ENCODE data around the gene PCP2. TPM values are rescaled to one million over a fixed set of nuclear protein-coding genes. Genes with fewer than 3 reads are reported as not detected.

Gene PCP2
- total RNA-seq, 1 experiment from 2014 or later = not detected

GRCh38 chr19:7595466-7596133 lies 37.9 kb downstream of the PCP2 start, which contains the start of gene CAMSAP3:
CAMSAP3 (plus strand) TSS chr19:7595863; CDS start chr19:7596003, 140 bp downstream.
- peak within 1 kb of the TSS; percentile 74 for H2AFZ ChIP-seq (ENCODE audit: low read length)
- ATAC-seq (peak; percentile 89), DNase-seq (peak; percentile 73)
- no peak within 1 kb of the TSS for H3K27ac ChIP-seq (ENCODE audit: low read length)
- BruUV-seq (replicated peaks) = no TSS peak
- peaks cover 16% of the 10 kb centered on the region for H3K4me1 ChIP-seq (ENCODE audit: insufficient read depth, low read length)
- H4K20me1 ChIP-seq (ENCODE audit: low read length) = peaks cover 14% of the 10 kb centered on the region; the same call in 1 of the 2 replicates
- ChIA-PET POLR2A (ENCODE audit: unreplicated experiment) (no interaction called here), CTCF (interaction anchor here (0.6 to 0.8 kb wide), 3 partner anchors 13 to 210 kb away, joined by 3 to 5 read pairs (median 5); no protein-coding TSS in a partner anchor)
- intact Hi-C loops (cut with micrococcal nuclease) = loop anchor here (2.0 kb wide), 1 partner anchor 27 kb away; no protein-coding TSS in a partner anchor
- peak within 1 kb of the TSS; percentile 91 for H3K4me2 ChIP-seq (ENCODE audit: low read length)
- H3K9ac ChIP-seq (ENCODE audit: low read length) = peak within 1 kb of the TSS; percentile 49
- no peaks in the 10 kb centered on the region for H3K9me2 ChIP-seq (replicated peaks; ENCODE audit: low read length)
- no peaks in the 10 kb centered on the region for H3K27me3 ChIP-seq (ENCODE audit: low read length)
- H3K4me3 ChIP-seq (ENCODE audit: low read length) = peak within 1 kb of the TSS; percentile 78
- H3F3A ChIP-seq (ENCODE audit: low read length, unreplicated experiment) = no peaks in the 10 kb centered on the region
- H3K9me3 ChIP-seq (ENCODE audit: low read length) = no peaks in the 10 kb centered on the region
- H3K79me2 ChIP-seq (ENCODE audit: low read length) = peaks cover 21% of the 10 kb centered on the region
- no peaks in the 10 kb centered on the region for H3K36me3 ChIP-seq (ENCODE audit: low read depth, low read length)
- TF ChIP-seq EZH2 (IDR thresholded peaks at IDR 0.05; ENCODE audit: low read length, unreplicated experiment) = no peak
- no peak for TF ChIP-seq EZH2phosphoT487 (IDR thresholded peaks at IDR 0.05; ENCODE audit: borderline replicate concordance, low read length)
- TF ChIP-seq, protein P1, sequence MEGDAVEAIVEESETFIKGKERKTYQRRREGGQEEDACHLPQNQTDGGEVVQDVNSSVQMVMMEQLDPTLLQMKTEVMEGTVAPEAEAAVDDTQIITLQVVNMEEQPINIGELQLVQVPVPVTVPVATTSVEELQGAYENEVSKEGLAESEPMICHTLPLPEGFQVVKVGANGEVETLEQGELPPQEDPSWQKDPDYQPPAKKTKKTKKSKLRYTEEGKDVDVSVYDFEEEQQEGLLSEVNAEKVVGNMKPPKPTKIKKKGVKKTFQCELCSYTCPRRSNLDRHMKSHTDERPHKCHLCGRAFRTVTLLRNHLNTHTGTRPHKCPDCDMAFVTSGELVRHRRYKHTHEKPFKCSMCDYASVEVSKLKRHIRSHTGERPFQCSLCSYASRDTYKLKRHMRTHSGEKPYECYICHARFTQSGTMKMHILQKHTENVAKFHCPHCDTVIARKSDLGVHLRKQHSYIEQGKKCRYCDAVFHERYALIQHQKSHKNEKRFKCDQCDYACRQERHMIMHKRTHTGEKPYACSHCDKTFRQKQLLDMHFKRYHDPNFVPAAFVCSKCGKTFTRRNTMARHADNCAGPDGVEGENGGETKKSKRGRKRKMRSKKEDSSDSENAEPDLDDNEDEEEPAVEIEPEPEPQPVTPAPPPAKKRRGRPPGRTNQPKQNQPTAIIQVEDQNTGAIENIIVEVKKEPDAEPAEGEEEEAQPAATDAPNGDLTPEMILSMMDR (conservative IDR thresholded peaks at IDR 0.05; ENCODE audit: low read depth, low read length) = no peak

DNA sequence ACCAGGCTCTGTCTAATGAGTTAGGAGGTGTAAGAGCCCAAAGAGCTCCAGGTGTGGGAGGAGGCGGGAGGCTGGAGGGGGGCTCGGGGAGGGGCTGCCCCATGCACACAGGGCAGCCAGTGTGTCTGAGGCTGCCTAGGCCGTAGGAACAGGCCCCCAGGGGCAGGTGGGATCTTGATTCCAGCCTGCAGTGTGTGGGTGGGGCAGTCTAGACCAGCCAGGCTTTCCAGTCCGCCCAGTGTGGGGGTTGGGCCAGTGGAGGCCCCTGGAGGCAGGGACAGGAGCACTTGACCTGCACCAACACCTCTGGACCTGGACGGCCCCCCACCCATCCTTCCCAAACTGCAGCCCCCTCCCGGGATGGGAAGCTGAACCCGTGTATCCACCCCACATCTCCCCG lies 43.3 kb downstream of the PCP2 start:
- H3K79me2 ChIP-seq (ENCODE audit: low read length) = no peaks in the 10 kb centered on the region
- no peak overlapping the region for H3K4me3 ChIP-seq (ENCODE audit: low read length)
- peaks cover 8% of the 10 kb centered on the region; the same call in 1 of the 2 replicates for H3K4me1 ChIP-seq (ENCODE audit: insufficient read depth, low read length)
- H3K9me3 ChIP-seq (ENCODE audit: low read length) = no peaks in the 10 kb centered on the region
- H3K27me3 ChIP-seq (ENCODE audit: low read length) = no peaks in the 10 kb centered on the region
- no peaks in the 10 kb centered on the region for H3K9me2 ChIP-seq (replicated peaks; ENCODE audit: low read length)
- POLR2A ChIA-PET (ENCODE audit: unreplicated experiment) = no interaction called here
- H3K4me2 ChIP-seq (ENCODE audit: low read length) = peak overlapping the region; percentile 45; the same call in 1 of the 2 replicates
- H3K9ac ChIP-seq (ENCODE audit: low read length) = no peak overlapping the region
- no peaks in the 10 kb centered on the region for H4K20me1 ChIP-seq (ENCODE audit: low read length)
- H3K27ac ChIP-seq (ENCODE audit: low read length) = no peak overlapping the region
- H2AFZ ChIP-seq (ENCODE audit: low read length) = 0 out of 2 replicates have a peak overlapping the region, but pooled peaks have one; percentile 2
- TF ChIP-seq EZH2 (IDR thresholded peaks at IDR 0.05; ENCODE audit: low read length, unreplicated experiment) (no peak), EZH2phosphoT487 (IDR thresholded peaks at IDR 0.05; ENCODE audit: borderline replicate concordance, low read length) (no peak)
- TF ChIP-seq, protein P1 (conservative IDR thresholded peaks at IDR 0.05; ENCODE audit: low read depth, low read length) = no peak
- no TSS peak for BruUV-seq (replicated peaks)
- ATAC-seq (no peak), DNase-seq (peak; percentile 44)
- no peaks in the 10 kb centered on the region for H3F3A ChIP-seq (ENCODE audit: low read length, unreplicated experiment)
- intact Hi-C loops (cut with micrococcal nuclease) = no loop called here
- CTCF ChIA-PET = no interaction called here
- H3K36me3 ChIP-seq (ENCODE audit: low read depth, low read length) = no peaks in the 10 kb centered on the region

- no peak overlapping the region for H3K27ac ChIP-seq (ENCODE audit: low read length)
- DNase-seq (no peak), ATAC-seq (no peak)
- peak overlapping the region; percentile 45; the same call in 1 of the 2 replicates for H3K4me2 ChIP-seq (ENCODE audit: low read length)
- intact Hi-C loops (cut with micrococcal nuclease) = no loop called here
- 0 out of 2 replicates have a peak overlapping the region, but pooled peaks have one; percentile 2 for H2AFZ ChIP-seq (ENCODE audit: low read length)
- H3K4me3 ChIP-seq (ENCODE audit: low read length) = no peak overlapping the region
- no peaks in the 10 kb centered on the region for H3K9me3 ChIP-seq (ENCODE audit: low read length)
- no peaks in the 10 kb centered on the region for H3K36me3 ChIP-seq (ENCODE audit: low read depth, low read length)
- TF ChIP-seq, protein P1 (conservative IDR thresholded peaks at IDR 0.05; ENCODE audit: low read depth, low read length) = no peak
- TF ChIP-seq EZH2phosphoT487 (IDR thresholded peaks at IDR 0.05; ENCODE audit: borderline replicate concordance, low read length) (no peak), EZH2 (IDR thresholded peaks at IDR 0.05; ENCODE audit: low read length, unreplicated experiment) (no peak)
- no peaks in the 10 kb centered on the region for H3K9me2 ChIP-seq (replicated peaks; ENCODE audit: low read length)
- no peaks in the 10 kb centered on the region for H3K79me2 ChIP-seq (ENCODE audit: low read length)
- H3F3A ChIP-seq (ENCODE audit: low read length, unreplicated experiment) = no peaks in the 10 kb centered on the region
- no peaks in the 10 kb centered on the region for H4K20me1 ChIP-seq (ENCODE audit: low read length)
- no TSS peak for BruUV-seq (replicated peaks)
- no peaks in the 10 kb centered on the region for H3K27me3 ChIP-seq (ENCODE audit: low read length)
- no peak overlapping the region for H3K9ac ChIP-seq (ENCODE audit: low read length)
- POLR2A ChIA-PET (ENCODE audit: unreplicated experiment) = no interaction called here
- H3K4me1 ChIP-seq (ENCODE audit: insufficient read depth, low read length) = peaks cover 8% of the 10 kb centered on the region; the same call in 1 of the 2 replicates
- CTCF ChIA-PET = no interaction called here
Measured at GRCh38 chr19:7589822-7590221, 43.7 kb downstream of the PCP2 start.
